Measurements from ENCODE around the gene CDYL. TPM values are rescaled to one million over a fixed set of nuclear protein-coding genes. Genes with fewer than 3 reads are reported as not detected.

CDYL gene
- total RNA-seq, 3 donors from 2014 or later (not counting 1 experiment from before 2014, with no cell fraction given), result 81.3 to 101 (median 83.8) TPM

GRCh38 chr6:4907602-4908001 is 131.4 kb downstream of the CDYL start:
- H3K4me1 ChIP-seq (ENCODE audit: control insufficient read depth, insufficient read depth, low read length), result peaks cover 20% of the 10 kb centered on the region
- Mint-ChIP-seq H3K4me1 (peaks cover 45 to 58% of the 10 kb centered on the region in 2 donors), H3K9me3 (no peaks in the 10 kb centered on the region), H3K36me3 (peaks cover 7% of the 10 kb centered on the region), H3K4me3 (peak overlapping the region; percentile 87), H3K27me3 (ENCODE audit: low read depth in 2 of 2) (no peaks in the 10 kb centered on the region), H3K27ac (peak overlapping the region; percentile 82 to 90)
- ATAC-seq, result peak in 2 of 3 donors; percentile 30 to 42
- no peaks in the 10 kb centered on the region for H3K27me3 ChIP-seq (ENCODE audit: control insufficient read depth, insufficient read depth, low read length)
- no peak for DNase-seq
- intact Hi-C loops (cut with micrococcal nuclease), result loop anchor here (2.0 to 10.0 kb wide), 2 partner anchors 35 to 303 kb away; no protein-coding TSS in a partner anchor
- WGBS (ENCODE audit: insufficient coverage), result 33% methylated on average over 3 of the region's 6 CpGs
- H3K4me3 ChIP-seq (ENCODE audit: low read length), result no peak overlapping the region
- H3K9me3 ChIP-seq (ENCODE audit: control insufficient read depth, insufficient read depth, low read length), result no peaks in the 10 kb centered on the region
- no peak for TF ChIP-seq CTCF (IDR thresholded peaks at IDR 0.05)
- H3K36me3 ChIP-seq (ENCODE audit: control insufficient read depth, insufficient read depth, low read length), result peaks cover 4% of the 10 kb centered on the region
- peak overlapping the region; percentile 61 for H3K27ac ChIP-seq (ENCODE audit: low read length)

GRCh38 chr6:4908062-4908461 is 131.9 kb downstream of the CDYL start:
- peaks cover 45 to 58% of the 10 kb centered on the region in 2 donors for H3K4me1 Mint-ChIP-seq
- no peak for TF ChIP-seq CTCF (IDR thresholded peaks at IDR 0.05)
- H3K36me3 Mint-ChIP-seq, result peaks cover 7% of the 10 kb centered on the region
- H3K27ac Mint-ChIP-seq, result peak overlapping the region; percentile 82 to 90
- peak overlapping the region; percentile 87 for H3K4me3 Mint-ChIP-seq
- Histone ChIP-seq H3K36me3 (ENCODE audit: control insufficient read depth, insufficient read depth, low read length) (peaks cover 4% of the 10 kb centered on the region), H3K9me3 (ENCODE audit: control insufficient read depth, insufficient read depth, low read length) (no peaks in the 10 kb centered on the region), H3K27me3 (ENCODE audit: control insufficient read depth, insufficient read depth, low read length) (no peaks in the 10 kb centered on the region), H3K4me3 (ENCODE audit: low read length) (no peak overlapping the region), H3K27ac (ENCODE audit: low read length) (peak overlapping the region; percentile 61), H3K4me1 (ENCODE audit: control insufficient read depth, insufficient read depth, low read length) (peaks cover 20% of the 10 kb centered on the region)
- H3K9me3 Mint-ChIP-seq, result no peaks in the 10 kb centered on the region
- H3K27me3 Mint-ChIP-seq (ENCODE audit: low read depth in 2 of 2), result no peaks in the 10 kb centered on the region
- ATAC-seq (no peak), DNase-seq (no peak)
- intact Hi-C loops (cut with micrococcal nuclease), result loop anchor here (10.0 kb wide), 1 partner anchor 303 kb away; no protein-coding TSS in a partner anchor
- 99% methylated on average over 4 of the region's 4 CpGs for WGBS (ENCODE audit: insufficient coverage)

- peaks cover 27% of the 10 kb centered on the region for H3K4me1 ChIP-seq (ENCODE audit: control insufficient read depth, insufficient read depth, low read length)
- Mint-ChIP-seq H3K27me3 (ENCODE audit: low read depth in 2 of 2) (no peaks in the 10 kb centered on the region), H3K27ac (peak overlapping the region; percentile 82 to 90), H3K9me3 (no peaks in the 10 kb centered on the region), H3K4me3 (peak overlapping the region; percentile 52), H3K4me1 (peaks cover 56 to 67% of the 10 kb centered on the region in 2 donors), H3K36me3 (peaks cover 7% of the 10 kb centered on the region)
- WGBS (ENCODE audit: insufficient coverage), result 90% methylated on average over 10 of the region's 10 CpGs
- no peak for DNase-seq
- no peaks in the 10 kb centered on the region for H3K27me3 ChIP-seq (ENCODE audit: control insufficient read depth, insufficient read depth, low read length)
- no peaks in the 10 kb centered on the region for H3K9me3 ChIP-seq (ENCODE audit: control insufficient read depth, insufficient read depth, low read length)
- intact Hi-C loops (cut with micrococcal nuclease), result loop anchor here (10.0 kb wide), 1 partner anchor 304 kb away; no protein-coding TSS in a partner anchor
- H3K4me3 ChIP-seq (ENCODE audit: low read length), result no peak overlapping the region
- TF ChIP-seq CTCF (IDR thresholded peaks at IDR 0.05), result no peak
- H3K36me3 ChIP-seq (ENCODE audit: control insufficient read depth, insufficient read depth, low read length), result peaks cover 4% of the 10 kb centered on the region
- ATAC-seq, result no peak
- no peak overlapping the region for H3K27ac ChIP-seq (ENCODE audit: low read length)
Measured at GRCh38 chr6:4909063-4909706, 133.0 kb downstream of the CDYL start.

Measured in natural killer cell (primary cell).